NCI-H82 treated with DMSO at 0.1 percent for 48 hours (cell line): Measurements from ENCODE around the gene GATA1.
"Not testable (repeated sequence)": the region's sequence is repeated elsewhere in the genome, so short reads cannot be mapped to it uniquely, and the experiment has no call there.

Source experiments
- DNase-seq: peaks from one replicate; lab custom pipeline; 2025; ENCODE audit not compliant: unreplicated experiment; lab: John Stamatoyannopoulos, UW

GATA1 gene

GRCh38 chrX:48806081-48806480 is 19.7 kb downstream of the GATA1 start:
- DNase-seq = no peak

GRCh38 chrX:48813644-48814043 is 27.3 kb downstream of the GATA1 start:
- DNase-seq = no peak

GRCh38 chrX:48814722-48815121 is 28.3 kb downstream of the GATA1 start:
- DNase-seq = no peak

- DNase-seq = no peak
Measured at GRCh38 chrX:48815266-48815665, 28.9 kb downstream of the GATA1 start.

GRCh38 chrX:48816014-48816810 is 29.8 kb downstream of the GATA1 start:
- no peak for DNase-seq

DNA sequence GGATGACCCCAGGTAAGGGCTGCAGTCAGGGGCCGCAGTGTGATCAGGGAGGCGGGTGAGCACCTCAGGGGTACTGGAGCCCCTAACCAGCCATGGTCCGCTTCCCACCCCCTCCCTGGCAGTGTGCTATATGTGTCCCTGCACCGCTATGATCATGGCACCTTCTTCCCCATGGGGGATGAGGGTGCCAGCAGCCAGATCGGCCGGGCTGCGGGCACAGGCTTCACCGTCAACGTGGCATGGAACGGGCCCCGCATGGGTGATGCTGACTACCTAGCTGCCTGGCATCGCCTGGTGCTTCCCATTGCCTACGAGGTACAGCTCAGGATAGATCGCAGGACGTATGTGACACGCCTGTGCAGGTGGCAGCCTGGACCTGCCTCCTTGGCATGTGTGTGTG is 31.7 kb downstream of the GATA1 start:
- no peak for DNase-seq

DNA sequence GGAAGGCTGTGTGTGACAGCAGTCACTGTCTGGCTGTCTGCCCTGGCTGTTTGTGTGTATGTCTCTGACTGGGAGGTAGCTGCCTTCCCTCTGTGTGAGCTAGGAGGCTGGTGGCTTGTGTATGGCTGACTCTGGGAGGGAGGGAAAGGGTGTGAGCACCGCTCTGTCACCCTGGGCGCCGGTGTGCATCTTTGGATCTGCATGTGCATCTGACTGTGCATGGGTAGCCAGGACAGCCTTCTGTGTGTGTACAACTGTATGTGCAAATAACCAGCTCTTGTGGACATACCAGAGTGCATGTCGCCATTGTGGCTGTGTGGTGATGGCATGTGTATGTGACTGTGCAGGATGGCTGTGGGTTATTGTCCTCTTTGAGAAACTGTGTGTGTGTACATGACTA is 32.5 kb downstream of the GATA1 start:
- DNase-seq = no peak

GRCh38 chrX:48819394-48819793 is 33.0 kb downstream of the GATA1 start:
- DNase-seq = not testable (repeated sequence)

DNA sequence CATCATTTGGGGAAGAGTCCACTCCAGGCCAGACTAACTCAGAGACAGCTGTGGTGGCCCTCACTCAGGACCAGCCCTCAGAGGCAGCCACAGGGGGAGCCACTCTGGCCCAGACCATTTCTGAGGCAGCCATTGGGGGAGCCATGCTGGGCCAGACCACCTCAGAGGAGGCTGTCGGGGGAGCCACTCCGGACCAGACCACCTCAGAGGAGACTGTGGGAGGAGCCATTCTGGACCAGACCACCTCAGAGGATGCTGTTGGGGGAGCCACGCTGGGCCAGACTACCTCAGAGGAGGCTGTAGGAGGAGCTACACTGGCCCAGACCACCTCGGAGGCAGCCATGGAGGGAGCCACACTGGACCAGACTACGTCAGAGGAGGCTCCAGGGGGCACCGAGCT is 36.7 kb downstream of the GATA1 start:
- DNase-seq = no peak

DNA sequence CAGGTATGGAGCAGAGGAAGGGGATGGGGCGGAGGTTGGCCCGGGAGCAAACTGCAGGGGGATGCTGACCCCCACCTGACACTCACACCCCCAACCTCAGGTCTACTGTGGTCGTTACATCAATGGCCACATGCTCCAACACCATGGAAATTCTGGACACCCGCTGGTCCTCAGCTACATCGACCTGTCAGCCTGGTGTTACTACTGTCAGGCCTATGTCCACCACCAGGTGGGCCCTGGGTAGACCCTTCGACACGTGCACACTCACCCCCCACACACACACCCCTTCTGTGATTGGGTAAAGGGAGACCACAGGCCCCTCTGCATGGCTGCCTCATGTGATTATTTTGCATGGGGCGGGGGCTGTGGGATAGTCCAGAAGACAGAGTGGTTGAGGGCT is 37.7 kb downstream of the GATA1 start:
- no peak for DNase-seq

GRCh38 chrX:48826135-48826875 is 39.9 kb downstream of the GATA1 start, which contains the start of gene ERAS:
Gene ERAS, plus strand, starts transcription at chrX:48826513. Its CDS starts 2,611 bp downstream, at chrX:48829124.
- DNase-seq = no peak

DNA sequence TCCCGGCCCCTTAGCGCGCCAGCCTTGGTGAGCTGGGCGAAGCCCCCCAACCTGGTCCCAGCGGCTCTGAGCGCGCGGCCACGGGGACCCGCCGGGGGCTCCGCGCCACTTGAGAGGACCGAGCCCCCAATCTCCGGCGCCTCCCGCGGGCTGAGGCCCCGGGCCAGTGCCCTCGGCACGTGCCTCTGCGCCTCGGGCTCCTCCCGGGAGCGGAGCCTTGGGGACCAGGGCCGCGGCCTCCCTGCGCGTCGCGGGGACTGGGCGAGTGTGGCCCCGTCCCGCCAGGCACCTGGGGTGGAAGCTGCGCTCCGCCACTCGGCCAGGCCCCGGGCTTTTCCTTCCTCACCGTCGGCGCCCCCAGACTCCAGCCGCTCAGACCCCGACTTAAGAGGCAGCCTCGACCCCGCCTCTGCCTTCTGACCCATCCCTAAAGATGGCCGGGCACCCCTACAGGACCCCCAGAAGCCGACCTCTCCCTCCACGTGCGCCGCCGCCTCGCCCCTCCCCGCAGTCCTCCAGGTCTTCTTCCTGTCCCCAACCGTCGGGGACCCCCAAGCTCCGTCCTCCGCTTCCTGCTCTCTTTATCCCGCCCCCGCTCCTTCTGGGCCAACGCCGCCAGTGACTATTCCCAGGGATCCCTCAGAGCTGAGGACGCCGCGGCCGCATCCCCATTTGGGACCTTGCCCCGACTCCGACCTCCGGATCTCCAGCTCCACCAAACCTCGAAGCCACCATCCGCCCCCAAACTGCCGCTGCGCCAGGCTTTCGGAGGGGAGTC is 40.7 kb downstream of the GATA1 start:
- DNase-seq = no peak

- no peak for DNase-seq
Measured at GRCh38 chrX:48827654-48827968, 41.2 kb downstream of the GATA1 start.

GRCh38 chrX:48829016-48829735 is 42.8 kb downstream of the GATA1 start:
- no peak for DNase-seq

GRCh38 chrX:48831136-48831908 is 44.9 kb downstream of the GATA1 start:
- DNase-seq = no peak

GRCh38 chrX:48831909-48832291 is 45.5 kb downstream of the GATA1 start:
- no peak for DNase-seq

DNA sequence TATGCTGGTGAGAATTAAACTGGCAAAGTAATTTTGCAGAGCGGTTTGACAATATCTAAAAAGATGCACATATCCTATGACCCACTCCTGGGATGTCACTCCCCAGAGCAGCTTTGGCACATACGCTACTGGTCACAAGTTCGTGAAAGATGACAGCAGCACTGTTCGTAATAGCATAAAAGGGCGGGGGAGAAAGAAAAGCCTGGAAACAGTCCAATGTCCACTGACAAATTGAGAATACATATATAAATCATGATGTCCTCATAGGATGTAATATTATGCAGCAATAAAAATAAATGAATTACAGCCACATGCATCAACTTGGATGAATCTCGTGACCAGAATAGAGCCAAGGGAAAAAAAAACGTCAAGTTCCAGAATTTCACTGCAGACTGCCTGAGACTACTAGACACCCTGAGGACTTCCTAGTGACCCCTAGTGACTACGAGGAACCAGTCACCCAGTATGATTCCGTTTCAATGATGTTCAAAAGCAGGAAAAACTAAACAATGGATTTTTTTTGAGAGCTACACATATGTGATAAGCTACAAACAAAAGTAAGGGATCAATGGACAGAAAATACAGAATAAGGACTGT is 47.2 kb downstream of the GATA1 start:
- DNase-seq = no peak

GRCh38 chrX:48834383-48834709 is 48.0 kb downstream of the GATA1 start:
- no peak for DNase-seq

DNA sequence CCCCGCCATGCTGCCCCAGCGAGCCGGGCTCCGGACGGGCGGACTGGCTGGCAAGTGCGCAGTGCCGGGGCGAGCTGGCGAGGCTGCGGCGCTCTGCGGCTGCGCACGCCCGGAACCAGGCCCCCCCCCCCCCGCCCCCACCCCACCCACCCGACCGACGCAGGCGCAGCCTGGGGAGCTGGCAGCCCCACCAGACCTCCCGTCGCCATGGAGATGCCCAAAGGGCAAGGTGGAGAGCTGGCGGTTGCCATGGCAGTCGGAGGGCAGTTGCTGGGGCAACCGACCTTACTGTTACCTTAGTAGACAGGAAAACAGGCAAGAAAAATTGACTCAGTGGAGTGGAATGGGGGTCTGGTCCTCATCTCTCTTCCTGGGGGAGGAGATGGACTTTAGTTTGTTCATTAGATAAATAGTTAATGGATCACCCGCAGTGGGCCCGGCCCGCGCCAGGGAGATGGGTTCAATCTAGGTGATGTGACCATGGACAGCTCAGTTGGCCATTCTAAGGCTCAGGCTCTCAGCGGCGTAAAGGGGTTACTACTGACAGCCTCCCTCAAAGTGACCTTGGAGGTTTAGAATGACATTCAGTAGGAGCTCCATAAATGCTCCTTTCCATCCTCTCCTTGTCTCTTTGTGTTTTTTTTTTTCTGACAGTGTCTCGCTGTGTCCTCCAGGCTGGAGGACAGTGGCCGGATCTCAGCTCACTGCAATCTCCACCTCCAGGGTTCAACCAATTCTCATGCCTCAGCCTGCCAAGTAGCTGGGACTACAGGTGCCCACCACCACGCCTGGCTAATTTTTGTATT is 49.3 kb downstream of the GATA1 start, which contains the start of gene PCSK1N:
TSS of gene PCSK1N (minus strand) at position 87 of the 806 bp plus-strand sequence. CDS start at position 9, 78 bp downstream.
- no peak for DNase-seq
